CD4-positive, alpha-beta T cell treated with Interleukin-17A for 1 hour (primary cell): ENCODE measurements around the gene CIRBP.
"Not testable (repeated sequence)": the region's sequence is repeated elsewhere in the genome, so short reads cannot be mapped to it uniquely, and the experiment has no call there.

Experiments used
- DNase-seq: peaks from one replicate; pipeline ENCODE4 v3.0.0-alpha.2; 2020

The CIRBP gene

GRCh38 chr19:1294688-1295087, 25.6 kb downstream of the CIRBP start:
- no peak for DNase-seq

GRCh38 chr19:1295169-1296012, 26.3 kb downstream of the CIRBP start:
- DNase-seq = peak; percentile 47

DNA sequence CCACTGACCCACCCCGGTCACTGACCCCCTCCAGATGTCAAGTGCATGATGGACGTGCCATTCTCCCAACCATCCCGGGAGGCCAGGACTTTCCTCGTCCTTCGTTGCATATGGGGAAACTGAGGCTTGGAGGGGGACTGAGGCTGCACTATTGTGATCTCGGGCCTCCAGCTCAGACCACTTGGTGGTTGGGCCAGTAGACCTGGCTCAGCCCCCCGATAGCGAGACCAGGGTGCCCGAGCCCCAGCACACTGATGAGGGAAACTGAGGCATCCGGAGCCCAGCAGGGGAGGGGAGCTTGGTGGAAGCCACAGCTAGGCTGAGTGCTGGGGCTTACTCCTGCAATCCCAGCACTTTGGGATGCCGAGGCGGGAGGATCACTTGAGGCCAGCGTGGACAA, 26.9 kb downstream of the CIRBP start:
- no peak for DNase-seq

DNA sequence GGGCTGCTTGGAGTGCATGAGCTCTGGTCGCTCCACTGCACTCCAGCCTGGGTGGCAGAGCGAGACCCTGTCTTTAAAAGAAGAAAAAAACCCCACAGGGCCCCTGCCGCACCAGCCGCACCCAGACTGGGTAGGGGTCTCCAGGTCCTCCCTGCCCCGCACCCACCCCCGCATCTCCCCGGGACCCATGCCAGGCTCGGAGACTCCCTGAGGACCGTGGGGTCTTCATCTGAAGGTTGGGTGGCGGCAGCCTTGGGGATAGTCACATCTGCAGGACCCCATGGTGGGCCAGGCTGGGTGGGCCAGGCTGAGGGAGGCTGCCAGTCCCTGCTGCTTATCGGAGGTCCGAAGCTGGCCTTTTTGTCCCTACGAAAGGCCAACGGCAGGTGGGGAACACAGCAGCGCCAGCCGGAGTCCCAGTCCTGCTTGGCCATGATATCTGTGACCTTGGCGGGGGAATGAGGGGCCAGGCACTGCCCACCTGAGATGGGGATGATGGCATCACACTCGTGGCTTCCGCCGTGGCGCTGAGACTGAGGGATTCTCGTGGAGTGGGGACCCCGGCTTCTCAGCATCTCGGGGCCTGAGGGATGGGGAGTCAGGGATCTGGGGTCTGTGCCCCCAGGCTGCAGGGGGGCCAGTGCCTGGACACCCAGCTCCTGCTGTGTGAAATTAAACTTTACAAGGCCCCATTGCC, 27.6 kb downstream of the CIRBP start:
- DNase-seq = no peak

- DNase-seq = no peak
Observed at GRCh38 chr19:1298235-1298634, 29.1 kb downstream of the CIRBP start.

DNA sequence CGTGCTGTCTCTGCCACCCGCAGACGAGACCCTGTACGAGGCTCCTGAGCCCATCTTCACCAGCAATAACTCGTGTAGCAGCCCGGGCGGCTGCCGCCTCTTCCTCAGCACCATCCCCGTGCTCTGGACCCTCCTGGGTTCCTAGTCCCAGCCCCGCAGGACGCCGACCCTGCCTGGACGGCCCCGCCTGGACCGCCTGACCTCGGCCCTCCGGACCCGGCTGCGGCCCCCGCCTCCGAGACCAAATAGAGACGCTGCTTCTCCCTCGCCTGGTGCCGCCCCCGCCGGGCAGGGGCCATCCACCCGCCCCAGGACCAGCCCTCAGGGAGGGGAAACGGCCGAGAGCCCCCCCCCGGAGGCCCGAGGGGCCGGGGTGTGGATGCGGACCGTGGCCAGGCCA, 30.7 kb downstream of the CIRBP start:
- DNase-seq = no peak

GRCh38 chr19:1300744-1301490, 31.8 kb downstream of the CIRBP start:
- no peak for DNase-seq

- no peak for DNase-seq
Observed at GRCh38 chr19:1302533-1303239, 33.6 kb downstream of the CIRBP start.

GRCh38 chr19:1304197-1304924, 35.2 kb downstream of the CIRBP start:
- no peak for DNase-seq

GRCh38 chr19:1305354-1305753, 36.2 kb downstream of the CIRBP start:
- DNase-seq = not testable (repeated sequence)

DNA sequence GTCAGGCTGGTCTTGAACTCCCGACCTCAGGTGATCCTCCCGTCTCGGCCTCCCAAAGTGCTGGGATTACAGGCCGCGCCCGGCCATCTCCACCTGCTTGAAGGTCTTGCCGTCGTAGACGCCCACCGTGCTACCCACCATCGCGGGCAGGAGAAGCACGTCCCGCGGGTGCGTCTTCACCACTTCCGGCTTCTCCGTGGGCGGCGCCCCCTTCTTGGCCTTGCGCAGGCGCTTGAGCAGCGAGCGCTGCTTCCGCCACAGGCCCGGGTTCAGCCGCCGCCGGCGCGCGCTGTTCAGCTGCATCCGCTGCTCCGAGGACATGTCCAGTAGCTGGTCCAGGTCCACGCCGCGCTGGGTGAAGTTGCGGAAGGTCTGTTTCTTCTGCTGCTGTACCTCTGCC, 38.2 kb downstream of the CIRBP start:
- no peak for DNase-seq

GRCh38 chr19:1307755-1308303, 38.7 kb downstream of the CIRBP start:
- no peak for DNase-seq

DNA sequence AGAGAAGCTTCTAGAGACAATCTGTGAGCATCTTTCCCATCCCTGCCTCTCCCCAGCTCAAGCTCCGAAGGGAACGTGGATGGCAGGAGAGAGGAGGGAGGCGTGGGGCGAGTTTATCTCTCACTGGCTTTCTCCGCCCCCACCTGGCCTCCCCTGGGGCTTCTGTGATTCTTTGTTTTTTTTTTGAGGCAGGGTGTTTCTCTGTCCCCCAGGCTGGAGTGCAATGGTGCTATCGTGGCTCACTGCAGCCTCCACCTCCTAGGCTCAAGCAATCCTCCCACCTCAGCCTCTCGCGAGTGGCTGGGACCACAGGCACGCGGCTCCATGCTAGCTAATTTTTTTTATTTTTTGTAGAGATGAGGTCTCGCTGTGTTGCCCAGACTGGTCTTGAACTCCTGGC, 39.6 kb downstream of the CIRBP start:
- no peak for DNase-seq

- no peak for DNase-seq
Observed at GRCh38 chr19:1309977-1310852, 41.1 kb downstream of the CIRBP start.

DNA sequence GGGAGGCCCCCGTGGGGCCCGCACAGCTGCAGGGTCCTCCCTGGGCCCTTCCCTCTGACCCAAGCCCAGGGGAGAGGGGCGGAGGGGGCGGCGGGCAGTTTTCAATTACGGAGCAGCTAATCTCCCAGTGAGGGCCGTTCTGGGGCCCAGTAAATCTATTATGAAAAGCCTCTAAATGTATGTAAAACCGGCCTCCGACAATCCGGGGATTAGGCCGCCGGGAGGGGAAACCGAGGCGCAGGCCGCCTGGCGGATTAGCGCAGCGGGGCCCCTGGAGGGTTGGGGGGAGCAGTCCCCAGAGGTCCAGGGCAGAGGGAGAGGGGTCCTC, 41.7 kb downstream of the CIRBP start:
- no peak for DNase-seq

GRCh38 chr19:1311543-1312091, 42.5 kb downstream of the CIRBP start:
- no peak for DNase-seq

- DNase-seq = no peak
Observed at GRCh38 chr19:1312767-1313694, 43.9 kb downstream of the CIRBP start.

GRCh38 chr19:1313695-1314613, 44.8 kb downstream of the CIRBP start:
- DNase-seq = no peak
